Transverse colon (tissue), 4 donors: ENCODE measurements around the gene ARHGAP44. TPM values are rescaled to one million over a fixed set of nuclear protein-coding genes. Genes with fewer than 3 reads are reported as not detected.

ENCODE experiments used
- DNase-seq: peaks from one replicate; pipeline ENCODE4 v3.0.0-alpha.2; 2019
- H3K27ac ChIP-seq, 4 donors: fragments of 200-600 bp; sonication (generic); 2 replicates each; pipeline ENCODE4 v1.5.1; 2016 to 2018; ENCODE audit warnings: inconsistent platforms in 4 of 4
- H3K27me3 ChIP-seq: fragments of 200-600 bp; sonication (generic); 2 replicates; pipeline ENCODE4 v1.5.1; 2017; ENCODE audit warnings: inconsistent platforms
- H3K36me3 ChIP-seq, 4 donors: fragments of 200-600 bp; sonication (generic); 2 replicates each; pipeline ENCODE4 v1.5.1; 2017 to 2019; ENCODE audit warnings: inconsistent platforms in 4 of 4
- H3K4me1 ChIP-seq, 4 donors: fragments of 200-600 bp; sonication (generic); 2 replicates each; pipeline ENCODE4 v1.5.1; 2017 to 2020; ENCODE audit warnings: inconsistent platforms in 4 of 4
- H3K4me3 ChIP-seq, 4 donors: fragments of 200-600 bp; sonication (generic); 1 replicate in 1 of 4; 2 replicates in 3 of 4; pipeline versions ENCODE4 v1.5.1 to v1.6.1; 2017 to 2019; ENCODE audit warnings: inconsistent platforms in 4 of 4
- H3K9me3 ChIP-seq, 2 donors: fragments of 200-600 bp; sonication (generic); 2 replicates each; pipeline ENCODE4 v1.5.1; 2017 to 2019; ENCODE audit warnings: inconsistent platforms in 2 of 2
- CTCF ChIP-seq, 5 experiments: fragments of 200-600 bp in 3 of 5; fragments of 450-650 bp in 2 of 5; sonication (generic) in 3 of 5; IDR thresholded peaks; 1 replicate in 2 of 5; 2 replicates in 3 of 5; pipeline ENCODE4 v1.5.1; 2016 to 2017; ENCODE audit warnings: antibody characterized with exemption in 5 of 5, inconsistent platforms in 3 of 5, mild to moderate bottlenecking in 2 of 5, moderate library complexity in 1 of 5
- EP300 ChIP-seq: sonication (generic); formaldehyde crosslinking; IDR thresholded peaks from one replicate; pipeline ENCODE4 v1.6.1; 2017; ENCODE audit warnings: antibody characterized with exemption, low read depth
- POLR2A ChIP-seq: fragments of 450-650 bp; IDR thresholded peaks from one replicate; pipeline ENCODE4 v1.6.1; 2016; ENCODE audit warnings: antibody characterized with exemption, mild to moderate bottlenecking, moderate library complexity
- POLR2AphosphoS5 ChIP-seq, 3 donors: sonication (generic); formaldehyde crosslinking; IDR thresholded peaks; one replicate each; pipeline ENCODE4 v1.6.1; 2016; ENCODE audit warnings: antibody characterized with exemption in 3 of 3
- WGBS, 2 donors: methylation state at CpG; one replicate each; pipeline ENCODE4 v1.1.5; 2018; ENCODE audit warnings: low coverage in 1 of 2; 5-methylcytosine and 5-hydroxymethylcytosine counted together
- in situ Hi-C, 4 donors: fragments of 200-750 bp; cut with MboI; loops; one replicate each; pipeline versions ENCODE4 v1.15.0 to v1.15.1; 2017; ENCODE audit warnings: low sequenced_read_pairs in 3 of 4, low pct_ligation_motif_present in 1 of 4, low pct_unique_long_range_greater_than_20kb in 1 of 4
- intact Hi-C: fragments of 100-400 bp; cut with DNase I; formaldehyde crosslinking; loops from one replicate; pipeline ENCODE4 v1.15.1; 2023; ENCODE audit warnings: low total_unique reads
- total RNA-seq, 4 donors: library from RNA; depleted of rRNA; stranded (reverse); fragments of >200 nt; gene quantifications; one replicate each; pipeline ENCODE4 v1.1.0, GENCODE V29; 2016

Gene ARHGAP44
- total RNA-seq, 4 donors from 2014 or later, result 29.2 to 107 (median 53.9) TPM

DNA sequence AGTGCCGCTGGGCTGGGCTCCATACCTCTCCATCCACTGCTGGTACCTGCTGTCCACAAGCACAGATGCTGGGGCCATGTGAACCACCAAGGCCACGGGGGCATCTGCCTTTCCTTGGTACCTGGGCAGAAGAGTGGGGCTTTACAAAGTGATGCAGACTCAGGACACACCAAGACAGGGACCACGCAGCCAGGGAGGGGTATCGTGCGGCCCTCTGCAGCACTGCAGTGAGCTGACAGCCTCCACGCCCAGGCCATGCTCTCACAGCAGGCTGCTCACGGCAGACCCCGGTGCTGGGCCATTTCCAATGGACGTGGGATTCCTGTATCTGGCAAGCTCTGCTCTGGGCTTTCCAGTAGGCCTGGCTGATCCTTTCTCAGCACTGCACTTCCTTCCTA is 214.2 kb downstream of the ARHGAP44 start:
- no peak for DNase-seq
- Histone ChIP-seq H3K4me1 (no peaks in the 10 kb centered on the region), H3K9me3 (no peaks in the 10 kb centered on the region), H3K27me3 (no peaks in the 10 kb centered on the region), H3K27ac (no peak overlapping the region), H3K36me3 (peaks cover 0 to 68% (median 22%) of the 10 kb centered on the region in 4 donors), H3K4me3 (no peak overlapping the region)
- 40 to 74% methylated on average over 1 to 9 of the region's 9 CpGs for WGBS, 2 donors
- TF ChIP-seq POLR2A, result no peak
- peak in 2 of 5 experiments; percentile 4 to 14 for TF ChIP-seq CTCF (IDR thresholded peaks at IDR 0.05)
- intact Hi-C loops, result loop anchor here (10.0 kb wide), 1 partner anchor 819 kb away; no protein-coding TSS in a partner anchor
- in situ Hi-C loops, result loop anchor here in 3 of 4 donors (25.0 kb wide), 4 partner anchors 241 to 991 kb away; partner anchors contain the start of gene MAP2K4 (in 1 of the 3)

- Histone ChIP-seq H3K27ac (no peak overlapping the region), H3K9me3 (no peaks in the 10 kb centered on the region), H3K4me1 (no peaks in the 10 kb centered on the region), H3K27me3 (no peaks in the 10 kb centered on the region), H3K36me3 (peaks cover 0 to 67% (median 22%) of the 10 kb centered on the region in 4 donors), H3K4me3 (no peak overlapping the region)
- no peak for TF ChIP-seq POLR2AphosphoS5 (IDR thresholded peaks at IDR 0.05)
- TF ChIP-seq CTCF (IDR thresholded peaks at IDR 0.05), result no peak
- TF ChIP-seq POLR2A, result no peak
- no peak for TF ChIP-seq EP300
- in situ Hi-C loops, result loop anchor here in 3 of 4 donors (25.0 kb wide), 4 partner anchors 242 to 992 kb away; partner anchors contain the start of gene MAP2K4 (in 1 of the 3)
- 90 to 93% methylated on average over 4 to 6 of the region's 6 CpGs for WGBS, 2 donors
- intact Hi-C loops, result loop anchor here (10.0 kb wide), 1 partner anchor 819 kb away; no protein-coding TSS in a partner anchor
- no peak for DNase-seq
These were observed 214.6 kb downstream of the ARHGAP44 start for GRCh38 chr17:13003927-13004326.

DNA sequence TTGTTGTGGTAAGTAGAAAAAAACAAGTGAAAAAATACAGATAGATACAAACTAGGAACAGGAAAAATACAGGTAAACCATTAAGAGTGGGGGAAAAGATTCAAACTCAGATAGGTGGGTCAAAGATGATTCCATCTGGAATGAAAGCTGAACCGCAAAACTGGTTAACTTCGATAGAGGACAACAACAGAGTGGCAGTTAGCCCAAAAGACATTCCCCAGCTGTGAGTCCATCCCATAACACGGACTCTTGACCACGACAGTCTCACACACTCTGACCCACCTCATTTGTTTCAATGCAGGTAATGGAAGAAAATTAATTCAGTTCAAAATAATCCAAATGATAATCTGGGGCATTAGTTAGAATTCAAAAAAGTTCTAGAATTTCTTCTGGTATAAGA is 215.0 kb downstream of the ARHGAP44 start:
- H3K4me1 ChIP-seq, result no peaks in the 10 kb centered on the region
- TF ChIP-seq POLR2AphosphoS5 (IDR thresholded peaks at IDR 0.05) (no peak), EP300 (no peak), POLR2A (no peak), CTCF (IDR thresholded peaks at IDR 0.05) (no peak)
- H3K27me3 ChIP-seq, result no peaks in the 10 kb centered on the region
- in situ Hi-C loops, result loop anchor here in 3 of 4 donors (25.0 kb wide), 4 partner anchors 242 to 992 kb away; partner anchors contain the start of gene MAP2K4 (in 1 of the 3)
- WGBS, 2 donors, result 79 to 85% methylated on average over 4 of the region's 4 CpGs
- no peak overlapping the region for H3K27ac ChIP-seq
- H3K36me3 ChIP-seq, result peaks cover 0 to 62% (median 22%) of the 10 kb centered on the region in 4 donors
- intact Hi-C loops, result loop anchor here (10.0 kb wide), 1 partner anchor 820 kb away; no protein-coding TSS in a partner anchor
- H3K4me3 ChIP-seq, result no peak overlapping the region
- DNase-seq, result no peak
- H3K9me3 ChIP-seq, result no peaks in the 10 kb centered on the region

- WGBS, 2 donors, result 98% methylated on average over 6 of the region's 6 CpGs; no CpG with 5 or more reads in 1 of the 2 donors
- intact Hi-C loops, result loop anchor here (10.0 kb wide), 1 partner anchor 821 kb away; no protein-coding TSS in a partner anchor
- H3K4me3 ChIP-seq, result no peak overlapping the region
- no peak overlapping the region for H3K27ac ChIP-seq
- no peak for TF ChIP-seq POLR2A
- TF ChIP-seq CTCF (IDR thresholded peaks at IDR 0.05), result no peak
- H3K4me1 ChIP-seq, result no peaks in the 10 kb centered on the region
- no peaks in the 10 kb centered on the region for H3K27me3 ChIP-seq
- in situ Hi-C loops, result loop anchor here in 3 of 4 donors (25.0 kb wide), 4 partner anchors 243 to 993 kb away; partner anchors contain the start of gene MAP2K4 (in 1 of the 3)
- peaks cover 0 to 57% (median 24%) of the 10 kb centered on the region in 4 donors for H3K36me3 ChIP-seq
- no peak for DNase-seq
- H3K9me3 ChIP-seq, result no peaks in the 10 kb centered on the region
These were observed 216.2 kb downstream of the ARHGAP44 start for GRCh38 chr17:13005530-13005929.
